AG09319 (cell line): Measurements from ENCODE around the gene FER.
A peak's percentile ranks its signal among the peaks of the same experiment; 100 is the strongest.

Source experiments
- DNase-seq: peaks from one replicate; pipeline ENCODE4 v3.0.0-alpha.2; 2010; ENCODE audit warnings: low read depth; ENCODE audit errors: extremely low read depth
- CTCF ChIP-seq: IDR thresholded peaks from 2 replicates; pipeline ENCODE4 v1.5.1; 2011; ENCODE audit warnings: low read depth, mild to moderate bottlenecking, inconsistent platforms, low read length, moderate library complexity

Gene FER

GRCh38 chr5:108801301-108801700, 53.6 kb downstream of the FER start:
- TF ChIP-seq CTCF: no peak
- DNase-seq: no peak

- DNase-seq: peak; percentile 64
- TF ChIP-seq CTCF: no peak
These were observed 54.1 kb downstream of the FER start for GRCh38 chr5:108801776-108802175.

GRCh38 chr5:108810717-108811116, 63.0 kb downstream of the FER start:
- no peak for TF ChIP-seq CTCF
- DNase-seq: no peak

- DNase-seq: no peak
- TF ChIP-seq CTCF: no peak
These were observed 66.0 kb downstream of the FER start for GRCh38 chr5:108813673-108814072.

- TF ChIP-seq CTCF: no peak
- no peak for DNase-seq
These were observed 66.9 kb downstream of the FER start for GRCh38 chr5:108814551-108814950.

GRCh38 chr5:108818613-108819272, 71.0 kb downstream of the FER start:
- no peak for TF ChIP-seq CTCF
- DNase-seq: peak; percentile 1

GRCh38 chr5:108820983-108821382, 73.3 kb downstream of the FER start:
- no peak for TF ChIP-seq CTCF
- no peak for DNase-seq
